Activated CD4-positive, alpha-beta memory T cell treated with anti-CD3 and anti-CD28 coated beads for 36 hours (primary cell): ENCODE data around the gene SNX4. TPM values are rescaled to one million over a fixed set of nuclear protein-coding genes. Genes with fewer than 3 reads are reported as not detected.
"Not testable (repeated sequence)": the region's sequence is repeated elsewhere in the genome, so short reads cannot be mapped to it uniquely, and the experiment has no call there.

Source experiments
- CTCF ChIA-PET: fragments of 350-600 bp; sonication (Branson Sonifier 250); formaldehyde crosslinking; loops from one replicate; lab custom pipeline; 2021; ENCODE audit warnings: antibody characterized with exemption, inconsistent platforms; lab: Charles Lee
- POLR2A ChIA-PET: fragments of 350-600 bp; sonication (Branson Sonifier 250); formaldehyde crosslinking; loops from one replicate; lab custom pipeline; 2021; ENCODE audit warnings: antibody characterized with exemption; lab: Charles Lee
- DNase-seq: peaks from one replicate; pipeline ENCODE4 v3.0.0-alpha.2; 2020
- H3K27ac Mint-ChIP-seq: one replicate; pipeline ENCODE4 v1.8.0; 2021; ENCODE audit warnings: mixed read lengths
- H3K27me3 Mint-ChIP-seq: one replicate; pipeline ENCODE4 v1.8.0; 2021; ENCODE audit warnings: mixed read lengths
- H3K36me3 Mint-ChIP-seq: one replicate; pipeline ENCODE4 v1.8.0; 2021; ENCODE audit warnings: mixed read lengths
- H3K4me1 Mint-ChIP-seq: one replicate; pipeline ENCODE4 v1.8.0; 2021; ENCODE audit warnings: low read depth, mixed read lengths
- H3K4me3 Mint-ChIP-seq: one replicate; pipeline ENCODE4 v1.8.0; 2021; ENCODE audit warnings: mild to moderate bottlenecking, mixed read lengths
- H3K9me3 Mint-ChIP-seq: one replicate; pipeline ENCODE4 v1.8.0; 2021; ENCODE audit warnings: mixed read lengths
- intact Hi-C: fragments of 100-400 bp; cut with micrococcal nuclease; formaldehyde crosslinking; loops from one replicate; pipeline ENCODE4 v1.15.1; 2023
- total RNA-seq, 2 experiments: library from RNA; stranded (reverse); gene quantifications; one replicate each; pipeline ENCODE4 v1.2.3, GENCODE V29; 2021

SNX4 gene
- total RNA-seq: 10 to 100 TPM; 32.9 to 36.8 TPM

- peaks cover 32% of the 10 kb centered on the region for H3K4me1 Mint-ChIP-seq
- POLR2A ChIA-PET: interaction anchor here (1.1 to 2.4 kb wide), 4 partner anchors 8 to 76 kb away, joined by 3 to 12 read pairs (median 6); partner anchors contain the start of gene OSBPL11
- H3K4me3 Mint-ChIP-seq: peak within 1 kb of the TSS; percentile 85
- H3K36me3 Mint-ChIP-seq: peaks cover 13% of the 10 kb centered on the region
- no peaks in the 10 kb centered on the region for H3K9me3 Mint-ChIP-seq
- H3K27ac Mint-ChIP-seq: peak within 1 kb of the TSS; percentile 79
- CTCF ChIA-PET: interaction anchor here (0.7 to 2.4 kb wide), 5 partner anchors 27 to 81 kb away, joined by 3 to 16 read pairs (median 4); no protein-coding TSS in a partner anchor
- no peaks in the 10 kb centered on the region for H3K27me3 Mint-ChIP-seq
- intact Hi-C loops: no loop called here
- peak; percentile 93 for DNase-seq
Observed at GRCh38 chr3:125519678-125520562, at the start of gene SNX4. SNX4 (minus strand) TSS chr3:125520202; CDS start chr3:125520172, 30 bp downstream.

- Mint-ChIP-seq H3K4me1 (peaks cover 13% of the 10 kb centered on the region), H3K36me3 (peaks cover 13% of the 10 kb centered on the region), H3K9me3 (no peaks in the 10 kb centered on the region), H3K4me3 (no peak overlapping the region), H3K27ac (peak overlapping the region; percentile 47), H3K27me3 (no peaks in the 10 kb centered on the region)
- DNase-seq: no peak
- POLR2A ChIA-PET: no interaction called here
- CTCF ChIA-PET: interaction anchor here (1.6 kb wide), 1 partner anchor 26 kb away, joined by 5 read pairs; no protein-coding TSS in a partner anchor
- intact Hi-C loops: no loop called here
Observed at GRCh38 chr3:125556314-125556713, 36.3 kb upstream of the SNX4 start.

- peaks cover 9% of the 10 kb centered on the region for H3K36me3 Mint-ChIP-seq
- intact Hi-C loops: no loop called here
- no peaks in the 10 kb centered on the region for H3K9me3 Mint-ChIP-seq
- no peaks in the 10 kb centered on the region for H3K27me3 Mint-ChIP-seq
- DNase-seq: no peak
- CTCF ChIA-PET: no interaction called here
- POLR2A ChIA-PET: no interaction called here
- H3K4me1 Mint-ChIP-seq: peaks cover 18% of the 10 kb centered on the region
- no peak overlapping the region for H3K27ac Mint-ChIP-seq
- no peak overlapping the region for H3K4me3 Mint-ChIP-seq
Observed at GRCh38 chr3:125552401-125552800, 32.4 kb upstream of the SNX4 start.

- peaks cover 15% of the 10 kb centered on the region for H3K36me3 Mint-ChIP-seq
- ChIA-PET CTCF (interaction anchor here (1.0 kb wide), 1 partner anchor 168 kb away, joined by 3 read pairs; no protein-coding TSS in a partner anchor), POLR2A (no interaction called here)
- no peaks in the 10 kb centered on the region for H3K4me1 Mint-ChIP-seq
- no peaks in the 10 kb centered on the region for H3K9me3 Mint-ChIP-seq
- no peak overlapping the region for H3K27ac Mint-ChIP-seq
- intact Hi-C loops: no loop called here
- no peak for DNase-seq
- H3K27me3 Mint-ChIP-seq: no peaks in the 10 kb centered on the region
- H3K4me3 Mint-ChIP-seq: no peak overlapping the region
Observed at GRCh38 chr3:125528920-125529319, 8.9 kb upstream of the SNX4 start.

GRCh38 chr3:125525153-125525552 lies 5.2 kb upstream of the SNX4 start:
- ChIA-PET CTCF (interaction anchor here (0.6 kb wide), 1 partner anchor 43 kb away, joined by 3 read pairs; no protein-coding TSS in a partner anchor), POLR2A (no interaction called here)
- H3K4me3 Mint-ChIP-seq: no peak overlapping the region
- intact Hi-C loops: no loop called here
- DNase-seq: no peak
- H3K36me3 Mint-ChIP-seq: peaks cover 8% of the 10 kb centered on the region
- H3K9me3 Mint-ChIP-seq: no peaks in the 10 kb centered on the region
- H3K27me3 Mint-ChIP-seq: no peaks in the 10 kb centered on the region
- H3K4me1 Mint-ChIP-seq: peaks cover 3% of the 10 kb centered on the region
- H3K27ac Mint-ChIP-seq: no peak overlapping the region

- intact Hi-C loops, DNase-seq, H3K27me3 Mint-ChIP-seq, H3K9me3 Mint-ChIP-seq: not testable (repeated sequence)
- CTCF ChIA-PET: interaction anchor here (1.2 to 2.4 kb wide), 2 partner anchors 65 to 80 kb away, joined by 3 to 16 read pairs; no protein-coding TSS in a partner anchor
- peaks cover 13% of the 10 kb centered on the region for H3K36me3 Mint-ChIP-seq
- H3K4me1 Mint-ChIP-seq: peaks cover 32% of the 10 kb centered on the region
- POLR2A ChIA-PET: interaction anchor here (1.2 to 2.4 kb wide), 3 partner anchors 9 to 75 kb away, joined by 3 to 12 read pairs (median 8); partner anchors contain the start of gene OSBPL11
- H3K27ac Mint-ChIP-seq: peak overlapping the region; percentile 79
- peak overlapping the region; percentile 85 for H3K4me3 Mint-ChIP-seq
Observed at GRCh38 chr3:125520563-125520919, 539 bp upstream of the SNX4 start.

- ChIA-PET POLR2A (no interaction called here), CTCF (no interaction called here)
- DNase-seq: no peak
- H3K4me1 Mint-ChIP-seq: peaks cover 63% of the 10 kb centered on the region
- H3K9me3 Mint-ChIP-seq: no peaks in the 10 kb centered on the region
- H3K36me3 Mint-ChIP-seq: peaks cover 30% of the 10 kb centered on the region
- no peak overlapping the region for H3K27ac Mint-ChIP-seq
- intact Hi-C loops: no loop called here
- no peak overlapping the region for H3K4me3 Mint-ChIP-seq
- H3K27me3 Mint-ChIP-seq: no peaks in the 10 kb centered on the region
Observed at GRCh38 chr3:125515421-125515820, 4.6 kb downstream of the SNX4 start.

GRCh38 chr3:125513490-125514115 lies 6.4 kb downstream of the SNX4 start:
- H3K4me3 Mint-ChIP-seq: no peak overlapping the region
- intact Hi-C loops: loop anchor here (5.0 kb wide), 1 partner anchor 74 kb away; no protein-coding TSS in a partner anchor
- DNase-seq: no peak
- peaks cover 53% of the 10 kb centered on the region for H3K4me1 Mint-ChIP-seq
- POLR2A ChIA-PET: no interaction called here
- no peaks in the 10 kb centered on the region for H3K27me3 Mint-ChIP-seq
- H3K36me3 Mint-ChIP-seq: peaks cover 40% of the 10 kb centered on the region
- H3K9me3 Mint-ChIP-seq: peaks cover 8% of the 10 kb centered on the region
- no peak overlapping the region for H3K27ac Mint-ChIP-seq
- CTCF ChIA-PET: no interaction called here

GRCh38 chr3:125512135-125512920 lies 7.7 kb downstream of the SNX4 start:
- CTCF ChIA-PET: interaction anchor here (0.7 to 1.0 kb wide), 3 partner anchors 10 to 73 kb away, joined by 3 to 6 read pairs (median 4); no protein-coding TSS in a partner anchor
- H3K4me1 Mint-ChIP-seq: peaks cover 48% of the 10 kb centered on the region

GRCh38 chr3:125511420-125512118 lies 8.4 kb downstream of the SNX4 start:
- no peak for DNase-seq
- peaks cover 16% of the 10 kb centered on the region for H3K9me3 Mint-ChIP-seq
- peaks cover 56% of the 10 kb centered on the region for H3K36me3 Mint-ChIP-seq
- CTCF ChIA-PET: interaction anchor here (0.7 to 1.0 kb wide), 3 partner anchors 9 to 74 kb away, joined by 3 to 6 read pairs (median 4); no protein-coding TSS in a partner anchor
- intact Hi-C loops: loop anchor here (1.0 to 5.0 kb wide), 3 partner anchors 36 to 279 kb away; no protein-coding TSS in a partner anchor
- no peaks in the 10 kb centered on the region for H3K27me3 Mint-ChIP-seq
- H3K4me1 Mint-ChIP-seq: peaks cover 41% of the 10 kb centered on the region
- H3K27ac Mint-ChIP-seq: peak overlapping the region; percentile 83
- peak overlapping the region; percentile 30 for H3K4me3 Mint-ChIP-seq
- POLR2A ChIA-PET: interaction anchor here (1.3 to 1.7 kb wide), 2 partner anchors 9 to 84 kb away, joined by 6 to 12 read pairs; partner anchors contain the start of genes OSBPL11 and SNX4

More at GRCh38 chr3:125512135-125512920, 7.7 kb downstream of the SNX4 start:
- no peak overlapping the region for H3K4me3 Mint-ChIP-seq
- H3K27me3 Mint-ChIP-seq: no peaks in the 10 kb centered on the region
- peak; percentile 67 for DNase-seq
- H3K27ac Mint-ChIP-seq: peak overlapping the region; percentile 83
- intact Hi-C loops: loop anchor here (1.0 to 5.0 kb wide), 3 partner anchors 35 to 280 kb away; no protein-coding TSS in a partner anchor
- POLR2A ChIA-PET: interaction anchor here (1.3 to 1.7 kb wide), 2 partner anchors 8 to 83 kb away, joined by 6 to 12 read pairs; partner anchors contain the start of genes OSBPL11 and SNX4
- H3K9me3 Mint-ChIP-seq: peaks cover 13% of the 10 kb centered on the region
- peaks cover 49% of the 10 kb centered on the region for H3K36me3 Mint-ChIP-seq
